Putamen (tissue), 1 donor: ENCODE results near the gene CEP19.
A peak's percentile ranks its signal among the peaks of the same experiment; 100 is the strongest.

Experiments used
- DNase-seq: peaks from one replicate; pipeline ENCODE4 v3.0.0-alpha.2; 2016; ENCODE audit warnings: low spot score

CEP19 gene

GRCh38 chr3:196708467-196708866 lies 3.6 kb downstream of the CEP19 start:
- DNase-seq = no peak

GRCh38 chr3:196707566-196707965 lies 4.5 kb downstream of the CEP19 start:
- no peak for DNase-seq

GRCh38 chr3:196706731-196707130 lies 5.3 kb downstream of the CEP19 start:
- no peak for DNase-seq

- no peak for DNase-seq
These were observed 5.7 kb downstream of the CEP19 start for GRCh38 chr3:196706327-196706726.

- DNase-seq = no peak
These were observed 11.2 kb downstream of the CEP19 start for GRCh38 chr3:196700801-196701200.

GRCh38 chr3:196699749-196700148 lies 12.3 kb downstream of the CEP19 start:
- DNase-seq = no peak

- DNase-seq = no peak
These were observed 14.8 kb downstream of the CEP19 start for GRCh38 chr3:196697270-196697669.

GRCh38 chr3:196695849-196696226 lies 16.2 kb downstream of the CEP19 start:
- DNase-seq = no peak

GRCh38 chr3:196694941-196695848 lies 16.9 kb downstream of the CEP19 start:
- no peak for DNase-seq

- DNase-seq = no peak
These were observed 17.8 kb downstream of the CEP19 start for GRCh38 chr3:196694202-196694638.

- DNase-seq = no peak
These were observed 20.7 kb downstream of the CEP19 start for GRCh38 chr3:196691386-196691785.

GRCh38 chr3:196689941-196690660 lies 21.9 kb downstream of the CEP19 start:
- peak; percentile 70 for DNase-seq

- peak; percentile 12 for DNase-seq
These were observed 23.7 kb downstream of the CEP19 start for GRCh38 chr3:196688349-196688748.

- DNase-seq = no peak
These were observed 25.6 kb downstream of the CEP19 start for GRCh38 chr3:196686436-196686835.

GRCh38 chr3:196684548-196685407 lies 27.3 kb downstream of the CEP19 start:
- peak; percentile 50 for DNase-seq

- no peak for DNase-seq
These were observed 34.1 kb downstream of the CEP19 start for GRCh38 chr3:196677931-196678330.

GRCh38 chr3:196677353-196677752 lies 34.7 kb downstream of the CEP19 start:
- no peak for DNase-seq

- DNase-seq = no peak
These were observed 38.4 kb downstream of the CEP19 start for GRCh38 chr3:196673632-196674031.

GRCh38 chr3:196670339-196670738 lies 41.7 kb downstream of the CEP19 start:
- no peak for DNase-seq

GRCh38 chr3:196667056-196667825 lies 44.8 kb downstream of the CEP19 start:
- DNase-seq = no peak
